DMS53 treated with DMSO at 0.1 percent for 48 hours (cell line): ENCODE measurements around the gene SLC41A3.

ENCODE experiments used
- DNase-seq: peaks from one replicate; lab custom pipeline; 2025; ENCODE audit not compliant: unreplicated experiment; lab: John Stamatoyannopoulos, UW

SLC41A3 gene

DNA sequence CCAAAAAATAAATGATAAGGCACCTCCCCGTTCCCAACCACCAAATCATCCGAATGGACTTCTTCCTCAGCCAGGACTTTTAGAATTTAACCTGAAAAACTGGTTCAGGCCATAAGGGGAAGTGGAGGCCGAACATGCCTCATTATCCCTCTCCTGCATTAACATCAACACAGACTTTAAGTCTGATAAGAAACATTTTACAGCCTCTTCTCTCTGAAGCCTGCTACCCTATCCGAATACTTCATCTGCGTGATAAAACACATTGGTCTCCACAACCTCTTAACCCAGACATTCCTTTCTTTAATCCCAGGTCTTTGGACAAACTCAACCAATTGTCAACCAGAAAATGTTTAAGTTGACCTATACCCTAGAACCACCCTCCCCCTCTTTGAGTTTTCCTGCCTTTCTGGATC, 850 bp upstream of the SLC41A3 start:
- no peak for DNase-seq

DNA sequence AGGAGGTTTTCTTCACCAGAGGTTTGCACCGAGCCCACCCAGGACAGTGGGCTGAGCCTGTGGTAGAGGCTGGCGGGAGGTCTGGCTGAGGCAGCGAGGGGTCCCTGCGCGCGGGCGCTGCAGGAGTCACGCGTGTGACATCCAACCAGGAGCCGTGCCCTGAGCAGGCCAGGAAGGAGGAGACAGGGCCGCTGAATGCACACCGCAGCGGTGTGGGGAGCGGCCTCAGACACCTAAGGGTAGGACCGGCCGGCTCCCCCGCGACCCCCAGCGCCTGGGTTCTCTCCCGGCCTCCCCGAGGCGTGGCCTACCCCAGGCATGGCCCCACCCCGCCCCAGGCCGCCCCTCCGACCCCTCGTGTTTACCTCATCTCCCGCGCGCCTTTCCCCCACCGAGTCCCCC, 412 bp downstream of the SLC41A3 start:
- DNase-seq: peak; percentile 9

DNA sequence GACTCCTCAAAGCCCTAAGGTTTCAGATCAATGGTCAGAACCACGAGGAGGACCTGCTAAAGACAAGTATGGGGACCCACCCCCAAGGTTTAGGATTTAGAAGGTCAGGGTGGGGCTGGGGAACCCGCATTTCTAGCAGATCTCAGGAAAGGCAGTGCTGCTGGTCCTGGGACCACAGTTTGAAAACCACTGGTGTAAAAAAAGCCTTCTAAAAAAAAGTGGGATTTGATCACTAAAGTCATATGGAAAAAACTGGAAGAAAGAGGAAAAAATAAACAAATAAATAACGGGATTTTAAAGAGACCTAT, 832 bp downstream of the SLC41A3 start:
- no peak for DNase-seq

DNA sequence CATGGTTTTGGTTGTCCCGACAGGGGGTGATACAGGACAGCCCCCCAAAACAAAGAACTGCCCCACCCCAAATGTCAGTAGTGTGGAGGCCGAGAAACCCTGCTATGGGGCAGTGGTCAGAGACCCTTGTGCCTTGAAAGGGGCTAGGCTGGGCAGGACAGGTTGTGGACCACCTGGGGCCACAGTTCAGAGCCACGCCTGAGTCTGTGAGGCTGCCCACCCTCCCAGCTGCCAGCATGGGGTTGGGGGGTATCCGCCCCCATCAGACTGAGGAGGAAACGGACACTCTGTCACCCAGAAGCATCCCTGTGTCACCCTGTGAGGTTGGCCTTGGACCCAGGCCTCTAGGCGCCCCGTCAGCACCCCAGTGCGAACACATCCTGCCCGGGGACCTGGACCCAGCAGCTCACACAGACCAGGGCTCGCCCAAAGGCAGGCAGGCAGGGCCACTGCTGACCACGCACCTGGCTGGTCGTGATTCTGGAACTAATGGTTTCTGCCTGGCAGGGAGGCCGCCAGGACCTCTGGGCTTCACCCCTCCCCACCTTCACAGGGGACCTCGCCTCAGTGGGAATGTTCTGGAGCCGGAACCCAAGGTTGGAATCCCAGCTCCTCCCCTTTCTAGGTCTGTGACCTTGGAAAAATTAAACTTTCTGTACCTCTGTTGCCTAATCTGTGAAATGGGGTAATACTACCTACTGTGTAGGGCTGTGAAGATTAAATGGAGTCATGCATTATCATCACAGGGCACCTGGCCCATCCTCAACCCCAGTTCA, 1.4 kb downstream of the SLC41A3 start:
- no peak for DNase-seq

DNA sequence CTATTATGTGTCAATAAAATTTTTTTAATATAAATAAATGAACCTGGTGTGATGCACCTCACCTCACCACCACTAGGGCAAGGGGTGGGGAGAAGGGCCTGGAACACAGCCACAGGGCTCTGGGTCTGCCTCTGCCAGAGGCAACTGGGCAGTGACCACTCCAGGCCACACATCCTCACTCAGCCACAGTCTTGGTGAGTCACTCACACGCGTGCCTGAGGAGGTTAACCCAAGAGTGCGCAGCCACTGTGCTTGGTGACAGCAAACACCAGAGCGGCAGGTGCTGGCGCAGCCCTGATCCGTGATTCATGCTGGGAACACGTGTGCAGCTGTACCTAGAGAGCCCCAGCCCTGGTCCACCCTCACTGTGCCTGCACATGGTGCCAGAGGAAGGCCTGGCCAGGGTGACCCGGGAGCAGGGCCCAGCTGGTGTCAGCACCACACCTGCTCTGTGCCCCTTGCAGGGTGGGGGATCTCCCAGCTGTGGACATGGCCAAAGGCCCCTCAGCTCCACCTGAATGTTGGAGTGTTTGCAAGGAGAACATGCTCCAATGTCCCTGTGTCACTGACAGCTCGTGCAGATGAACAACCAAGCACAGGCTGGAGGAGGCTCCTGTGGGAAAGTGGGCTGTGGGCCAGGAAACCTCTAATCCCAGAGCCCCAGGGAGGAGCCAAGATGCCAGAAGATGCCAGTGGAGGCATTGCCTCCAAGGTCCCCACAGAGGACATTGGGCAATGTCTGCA, 2.1 kb downstream of the SLC41A3 start:
- DNase-seq: peak; percentile 77

DNA sequence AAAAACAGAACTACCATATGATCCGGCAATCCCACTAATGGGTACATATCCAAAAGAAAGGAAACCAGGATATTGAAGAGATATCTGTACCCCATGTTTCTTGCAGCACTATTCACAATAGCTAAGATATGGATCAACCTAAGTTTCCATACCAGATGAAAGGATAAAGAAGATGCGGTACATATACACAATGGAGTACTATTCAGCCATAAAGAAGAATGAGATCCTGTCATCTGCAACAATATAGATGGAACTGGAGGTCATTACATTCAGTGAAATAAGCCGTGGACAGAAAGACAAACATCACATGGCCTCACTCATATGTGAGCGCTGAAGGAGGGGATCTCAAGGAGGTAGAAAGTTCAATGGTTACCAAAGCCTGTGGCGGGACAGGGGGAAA, 3.0 kb downstream of the SLC41A3 start:
- no peak for DNase-seq

DNA sequence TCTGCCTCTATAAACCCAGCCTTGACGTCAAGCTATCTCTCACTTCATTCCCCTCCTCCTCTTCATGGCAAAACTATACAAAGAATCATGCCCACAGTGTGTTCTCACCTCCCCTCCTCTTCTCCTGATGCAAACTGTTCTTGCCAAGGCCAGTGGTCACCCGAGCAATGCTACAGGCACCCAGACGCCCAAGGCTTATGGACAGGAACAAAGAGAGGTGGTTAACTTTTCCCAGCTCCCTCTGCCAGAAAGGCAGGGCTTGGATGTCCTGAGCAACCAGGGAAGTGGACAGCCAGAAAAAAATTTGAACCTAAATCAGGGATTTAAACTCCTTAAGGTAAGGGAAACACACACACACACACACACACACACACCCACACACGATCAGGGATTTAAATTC, 5.1 kb downstream of the SLC41A3 start:
- no peak for DNase-seq

DNA sequence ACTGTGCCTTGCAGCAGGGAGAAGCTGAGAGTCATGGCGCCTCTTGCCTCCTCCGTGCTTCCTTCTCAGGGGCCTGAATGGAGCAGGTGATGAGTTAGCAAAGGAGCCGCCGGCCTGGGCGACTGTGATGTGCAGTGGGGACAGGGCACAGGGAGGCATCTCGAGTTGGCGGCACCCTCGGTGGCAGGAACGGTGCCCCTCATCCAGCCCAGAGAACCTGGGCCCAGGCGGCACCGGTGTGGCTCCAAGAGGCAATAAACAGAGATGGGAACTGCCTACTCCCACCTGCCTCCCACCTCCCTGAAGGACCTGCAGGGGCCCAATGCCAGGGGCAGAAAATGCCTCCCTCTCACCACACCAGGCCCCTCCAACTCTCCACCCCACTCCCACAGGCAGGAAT, 6.2 kb downstream of the SLC41A3 start:
- no peak for DNase-seq

DNA sequence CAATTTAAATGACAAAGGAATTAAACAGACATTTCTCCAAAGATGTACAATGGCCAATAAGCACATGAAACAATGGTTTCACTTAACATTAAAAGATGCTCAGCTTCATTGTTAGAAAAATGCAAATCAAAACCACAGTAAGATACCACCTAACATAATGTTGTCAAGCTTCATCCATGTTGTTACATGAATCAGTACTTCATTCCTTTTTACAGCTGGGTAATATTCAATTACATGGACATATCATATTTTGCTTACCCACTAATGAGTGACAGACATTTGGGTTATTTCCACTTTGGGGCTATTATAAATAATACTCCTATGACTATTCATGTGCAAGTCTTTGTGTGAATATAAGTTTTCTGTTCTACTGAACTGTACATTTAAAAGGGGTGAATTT, 7.8 kb downstream of the SLC41A3 start:
- DNase-seq: no peak

DNA sequence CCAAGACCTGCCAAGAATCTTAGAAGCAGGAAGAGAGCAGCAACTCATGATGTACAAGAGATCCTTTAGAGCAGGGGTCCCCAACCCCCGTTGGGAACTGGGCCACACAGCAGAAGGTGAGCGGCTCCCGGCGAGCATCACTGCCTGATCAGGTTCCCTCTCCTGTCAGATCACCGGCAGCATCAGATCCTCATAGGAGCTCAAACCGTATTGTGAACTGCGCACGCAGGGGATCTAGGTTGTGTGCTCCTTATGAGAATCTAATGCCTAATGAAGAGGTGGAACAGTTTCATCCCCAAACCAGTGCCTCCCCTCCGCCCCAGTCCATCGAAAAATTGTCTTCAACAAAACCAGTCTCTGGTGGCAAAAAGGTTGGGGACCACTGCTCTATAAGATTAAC, 13.8 kb downstream of the SLC41A3 start:
- no peak for DNase-seq

DNA sequence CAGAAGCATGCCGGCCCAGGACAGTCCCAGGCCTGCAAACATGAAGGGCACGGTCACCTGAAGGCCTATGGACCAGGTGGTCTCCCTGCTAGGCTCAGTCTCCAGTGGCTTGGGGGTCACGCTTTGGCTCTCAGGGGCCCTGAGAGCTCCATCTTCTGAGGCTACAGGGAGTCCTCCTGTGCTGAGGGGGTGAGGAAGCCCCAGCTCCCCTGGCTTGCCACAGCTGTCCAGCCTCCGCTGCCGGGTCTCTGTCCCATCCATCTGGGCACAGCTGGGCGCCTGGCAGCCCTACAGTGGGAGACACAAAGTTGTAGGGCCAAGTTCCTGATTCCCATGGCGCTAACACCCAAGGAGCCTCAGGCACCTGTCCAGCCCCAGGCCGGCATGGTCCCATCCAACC, 16.0 kb downstream of the SLC41A3 start:
- DNase-seq: no peak

DNA sequence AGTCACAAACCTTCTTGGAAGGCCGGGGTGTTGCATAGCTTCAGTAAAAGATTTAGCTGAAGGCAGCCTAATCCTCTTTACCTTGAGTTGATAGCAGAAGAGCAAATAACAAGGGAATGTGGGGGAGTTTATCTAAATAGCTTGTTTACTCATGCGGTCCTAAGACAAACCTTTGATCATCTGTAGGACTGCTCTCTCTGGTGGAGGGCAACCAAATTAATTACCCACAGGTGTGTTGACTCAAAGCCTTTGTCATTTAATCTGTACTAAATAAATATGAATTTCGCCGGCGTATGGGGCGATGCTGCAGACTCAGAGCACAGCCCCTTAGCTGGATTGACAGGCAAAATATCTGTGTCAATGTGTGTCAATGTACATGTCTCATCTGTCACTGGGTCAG, 17.2 kb downstream of the SLC41A3 start:
- peak; percentile 8 for DNase-seq

DNA sequence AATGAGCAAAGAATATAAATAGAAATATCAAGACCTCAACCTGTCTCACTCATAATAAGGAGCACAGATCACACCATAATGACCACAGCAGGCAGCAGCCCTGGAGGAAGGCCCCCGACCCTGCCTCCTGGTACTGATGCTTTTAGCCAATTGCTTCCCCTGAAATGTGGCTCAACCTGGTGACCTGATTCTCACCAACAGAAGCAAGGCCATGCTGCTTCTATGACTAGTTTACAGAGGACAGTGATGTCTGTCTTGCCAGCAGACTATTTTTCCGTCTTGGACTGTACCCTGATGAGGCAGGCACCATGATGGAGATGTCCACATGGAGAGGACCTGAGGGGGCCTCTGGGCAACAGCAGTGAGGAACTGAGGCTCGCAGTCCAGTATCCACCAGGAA, 18.0 kb downstream of the SLC41A3 start:
- DNase-seq: no peak

DNA sequence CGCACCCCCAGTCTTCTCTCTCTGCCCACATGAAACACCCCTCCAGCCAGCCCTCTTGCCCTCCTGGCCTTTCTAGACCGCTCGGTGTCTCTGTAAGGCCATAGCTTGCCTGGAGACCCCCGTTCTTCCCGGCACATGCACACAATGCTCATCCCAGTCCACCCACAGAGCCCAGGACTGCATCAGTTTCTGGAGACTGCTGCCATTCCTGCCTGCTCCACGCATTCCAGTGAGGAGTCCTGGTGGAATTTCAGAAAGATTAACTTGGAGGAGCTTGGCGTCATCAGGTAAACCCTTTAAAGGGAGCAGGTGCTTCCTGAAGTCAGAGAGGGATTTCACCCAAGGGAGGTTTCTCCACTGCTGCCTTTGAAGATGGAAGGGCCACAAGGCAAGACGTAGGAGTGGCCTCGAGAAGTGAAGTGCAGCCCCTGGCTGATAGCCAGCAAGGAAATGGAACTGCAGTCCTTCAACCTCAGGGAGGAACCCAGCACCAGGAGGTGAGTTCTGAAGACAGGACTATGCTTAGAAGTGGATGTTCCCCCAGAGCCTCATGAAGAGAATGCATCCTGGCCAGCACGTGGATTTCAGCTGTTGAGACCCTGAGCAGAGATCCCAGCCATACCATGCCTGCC, 19.2 kb downstream of the SLC41A3 start:
- peak; percentile 32 for DNase-seq

DNA sequence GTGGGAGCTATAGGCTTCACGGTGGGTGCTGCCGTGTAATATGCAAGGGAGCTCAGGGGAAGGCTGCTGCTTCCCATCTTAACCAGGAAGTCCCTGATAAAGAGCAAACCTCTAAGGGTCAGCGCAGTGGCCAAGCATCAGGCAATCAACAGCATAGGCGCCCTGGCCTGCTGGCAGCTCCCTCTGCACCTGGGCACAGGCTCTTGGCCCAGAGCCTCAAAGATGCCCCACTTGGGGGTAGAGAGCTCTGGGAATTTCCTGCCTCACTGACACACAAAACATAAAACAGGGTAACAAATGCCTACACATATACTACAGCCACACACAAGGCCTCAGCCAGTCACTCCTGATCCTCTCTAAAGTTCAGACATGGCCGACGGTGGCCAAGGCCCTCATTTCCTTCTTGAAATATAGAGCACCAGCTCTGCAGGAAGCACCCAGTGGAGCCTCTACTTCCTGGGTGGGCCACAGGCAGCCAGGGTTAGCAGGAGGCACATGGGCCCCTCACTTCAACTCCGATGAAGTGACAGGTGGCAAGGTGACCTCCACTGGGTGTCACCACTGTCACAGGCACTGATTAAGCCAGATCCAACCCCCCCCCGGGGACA, 20.5 kb downstream of the SLC41A3 start:
- DNase-seq: no peak

DNA sequence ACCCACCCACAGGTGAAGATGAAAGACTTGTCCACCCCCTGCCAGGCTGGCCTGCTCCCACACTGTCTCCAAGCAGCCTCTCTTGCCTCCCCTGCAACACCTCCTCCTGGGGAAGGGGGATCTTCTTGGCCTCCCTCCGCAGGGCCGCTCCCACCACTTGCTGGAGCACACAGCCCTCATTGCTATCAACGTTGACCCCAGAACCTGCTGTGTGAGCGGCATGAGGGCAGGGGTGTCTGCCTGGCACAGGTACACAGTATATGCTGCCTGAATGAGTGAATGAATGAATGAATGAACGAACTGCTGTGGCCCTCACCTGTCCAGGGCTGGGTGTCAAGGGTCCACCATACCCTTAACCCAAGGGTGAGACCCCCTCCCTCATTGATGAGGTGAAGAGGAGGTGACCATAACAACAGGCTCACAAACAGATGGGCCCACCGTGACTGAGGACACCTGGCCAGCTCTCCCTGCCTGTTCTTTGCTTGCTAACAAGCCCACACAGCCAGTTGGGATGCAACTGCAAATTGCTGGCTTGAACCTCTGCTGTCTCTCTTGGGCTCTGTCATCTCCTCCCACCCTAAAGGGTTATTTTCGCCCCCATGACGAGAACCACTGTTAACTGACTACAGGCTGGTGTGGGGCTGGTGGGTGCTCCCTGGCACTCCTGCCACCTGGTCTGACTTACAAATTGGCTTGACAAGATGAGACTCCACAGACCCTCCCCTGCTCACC, 22.5 kb downstream of the SLC41A3 start:
- DNase-seq: no peak

DNA sequence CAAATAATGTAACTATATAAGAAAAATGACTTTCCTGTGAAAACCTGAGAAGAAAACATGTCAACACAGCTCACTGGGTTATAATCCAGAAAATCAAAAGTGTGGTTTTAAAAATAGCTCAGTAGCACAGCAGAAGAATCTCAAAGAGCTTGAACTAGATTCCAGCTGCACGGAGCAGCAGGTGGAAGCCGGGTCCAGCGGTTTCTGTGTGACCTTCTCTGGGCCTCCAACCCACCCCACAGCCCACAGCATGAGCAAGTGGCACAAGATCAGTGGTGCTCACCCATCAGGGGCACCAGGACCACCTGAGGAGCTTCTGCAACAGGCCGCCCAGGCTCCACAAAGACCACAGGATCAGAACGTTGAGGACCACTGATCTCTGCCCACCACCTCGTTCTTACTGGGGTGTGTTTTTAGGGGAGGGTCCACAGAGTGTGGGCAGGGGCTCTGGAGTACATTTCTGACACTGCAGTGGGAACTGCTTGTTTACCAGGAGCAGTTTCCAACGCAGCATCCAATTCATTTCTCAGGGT, 23.2 kb downstream of the SLC41A3 start:
- DNase-seq: no peak

DNA sequence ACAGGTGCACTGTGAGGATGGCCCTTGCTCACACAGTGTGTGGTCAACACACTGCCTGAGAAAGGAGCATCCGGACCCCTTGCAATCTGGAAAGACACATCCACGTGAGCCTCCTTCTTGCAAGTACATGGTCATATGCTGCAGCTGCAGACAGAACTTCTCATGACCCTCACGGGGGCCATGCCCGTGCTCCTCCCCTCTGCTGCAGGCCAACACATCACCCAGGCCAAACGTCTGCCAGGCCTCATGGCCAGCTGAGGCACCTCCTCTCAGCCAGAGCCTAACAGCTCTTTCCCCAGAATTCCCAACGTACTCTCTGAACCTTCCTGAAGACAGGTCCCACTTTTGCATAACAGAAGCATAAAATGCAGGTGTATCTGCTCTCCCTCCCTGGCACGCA, 25.3 kb downstream of the SLC41A3 start:
- DNase-seq: no peak

DNA sequence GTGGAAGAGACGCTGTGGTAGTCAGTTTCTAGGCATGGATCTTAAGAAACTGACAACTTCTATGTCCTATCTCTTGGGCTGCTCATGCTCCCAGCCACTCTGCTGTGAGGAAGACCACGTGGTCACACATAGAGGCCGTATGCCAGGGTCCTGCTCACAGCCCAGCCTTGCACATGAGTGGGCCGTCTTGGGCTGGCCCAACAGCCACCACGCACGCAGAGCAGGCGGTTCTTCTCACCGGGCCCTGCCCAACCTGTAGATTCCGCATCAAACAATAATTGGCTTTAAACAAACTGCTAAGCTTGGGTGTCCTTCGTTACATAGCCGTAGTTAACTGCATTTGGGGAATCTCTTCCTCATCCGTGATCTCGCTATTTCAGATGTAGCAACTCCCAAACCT, 26.0 kb downstream of the SLC41A3 start:
- DNase-seq: no peak

DNA sequence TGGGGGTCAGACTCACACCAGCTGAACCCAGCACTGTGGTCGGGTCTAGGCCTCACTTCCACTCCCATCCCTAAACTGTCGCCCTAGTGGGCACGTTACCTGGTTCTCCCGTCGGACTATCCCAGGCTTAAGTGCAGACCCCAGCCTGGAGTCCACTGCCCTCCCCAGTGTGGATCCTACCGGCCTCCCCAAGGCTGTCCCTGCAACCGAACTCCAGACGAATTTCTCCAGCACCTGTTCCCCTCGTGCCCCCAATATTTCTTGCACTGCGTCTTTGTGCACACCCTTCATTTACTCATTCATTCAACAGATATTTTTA, 26.5 kb downstream of the SLC41A3 start:
- DNase-seq: no peak
